Measurements from ENCODE around the gene UPK3B. TPM values are rescaled to one million over a fixed set of nuclear protein-coding genes. Genes with fewer than 3 reads are reported as not detected.
"Not testable (repeated sequence)": the region's sequence is repeated elsewhere in the genome, so short reads cannot be mapped to it uniquely, and the experiment has no call there.

Gene UPK3B
- polyA plus RNA-seq, 3 donors = 0.33 TPM; not detected in 2

DNA sequence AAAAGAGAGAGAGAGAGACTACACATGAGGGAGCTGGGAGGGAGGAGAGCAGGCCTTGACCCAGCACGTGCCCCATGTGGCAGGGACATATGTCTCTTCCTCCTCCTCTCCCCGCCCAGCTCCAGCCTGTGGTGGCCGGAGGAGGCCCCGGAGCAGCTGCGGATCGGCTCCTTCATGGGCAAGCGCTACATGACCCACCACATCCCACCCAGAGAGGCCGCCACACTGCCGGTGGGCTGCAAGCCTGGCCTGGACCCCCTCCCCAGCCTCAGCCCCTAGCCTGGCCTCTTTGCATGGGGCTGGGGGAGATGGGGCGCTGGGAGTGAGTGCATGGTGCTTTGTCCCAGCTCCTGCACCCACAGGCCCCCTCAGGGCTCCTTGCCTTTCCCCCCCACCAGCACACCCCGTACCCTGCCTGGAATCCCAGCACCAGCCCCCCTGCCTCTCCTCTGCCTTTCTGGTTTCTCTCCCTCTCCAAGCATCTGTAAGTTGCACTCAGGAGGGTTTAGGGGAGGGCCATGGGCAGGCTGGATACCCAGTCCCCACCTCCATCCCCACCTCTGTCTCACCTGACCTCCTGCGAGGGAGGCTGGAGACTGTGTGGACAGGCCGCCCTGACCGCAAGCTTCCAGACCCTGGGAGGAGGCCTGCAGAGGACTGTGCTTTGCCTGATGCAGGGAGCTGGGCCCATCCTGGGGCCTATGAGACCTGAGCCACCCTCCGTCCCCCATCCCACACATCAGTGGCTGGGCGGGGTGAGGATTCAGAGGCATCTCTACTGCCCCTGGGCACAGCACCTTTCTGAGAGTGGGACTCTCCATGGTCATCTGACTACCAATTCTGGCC is 4.8 kb downstream of the UPK3B start:
- no peaks in the 10 kb centered on the region for H3K79me2 ChIP-seq (ENCODE audit: insufficient read depth, low read length)
- H3K9ac ChIP-seq (ENCODE audit: insufficient read depth, low read length, poor library complexity, severe bottlenecking) = no peak overlapping the region
- Mint-ChIP-seq H3K4me1 (no peaks in the 10 kb centered on the region), H3K27me3 (ENCODE audit: low read depth in 3 of 3) (no peaks in the 10 kb centered on the region), H3K9me3 (no peaks in the 10 kb centered on the region), H3K36me3 (no peaks in the 10 kb centered on the region), H3K27ac (no peak overlapping the region), H3K4me3 (no peak overlapping the region)
- WGBS (ENCODE audit: insufficient coverage) = 90% methylated on average over 5 of the region's 16 CpGs
- no peaks in the 10 kb centered on the region for H3K9me3 ChIP-seq (replicated peaks in 1 of 2; ENCODE audit: control insufficient read depth in 1 of 2, insufficient read depth in 1 of 2, low read length in 2 of 2)
- no peaks in the 10 kb centered on the region for H4K20me1 ChIP-seq (ENCODE audit: insufficient read depth, low read length)
- intact Hi-C loops (cut with micrococcal nuclease) = no loop called here
- H3K4me1 ChIP-seq (ENCODE audit: control insufficient read depth in 1 of 2, insufficient read depth in 2 of 2, low read length in 2 of 2) = no peaks in the 10 kb centered on the region
- TF ChIP-seq, protein P1, sequence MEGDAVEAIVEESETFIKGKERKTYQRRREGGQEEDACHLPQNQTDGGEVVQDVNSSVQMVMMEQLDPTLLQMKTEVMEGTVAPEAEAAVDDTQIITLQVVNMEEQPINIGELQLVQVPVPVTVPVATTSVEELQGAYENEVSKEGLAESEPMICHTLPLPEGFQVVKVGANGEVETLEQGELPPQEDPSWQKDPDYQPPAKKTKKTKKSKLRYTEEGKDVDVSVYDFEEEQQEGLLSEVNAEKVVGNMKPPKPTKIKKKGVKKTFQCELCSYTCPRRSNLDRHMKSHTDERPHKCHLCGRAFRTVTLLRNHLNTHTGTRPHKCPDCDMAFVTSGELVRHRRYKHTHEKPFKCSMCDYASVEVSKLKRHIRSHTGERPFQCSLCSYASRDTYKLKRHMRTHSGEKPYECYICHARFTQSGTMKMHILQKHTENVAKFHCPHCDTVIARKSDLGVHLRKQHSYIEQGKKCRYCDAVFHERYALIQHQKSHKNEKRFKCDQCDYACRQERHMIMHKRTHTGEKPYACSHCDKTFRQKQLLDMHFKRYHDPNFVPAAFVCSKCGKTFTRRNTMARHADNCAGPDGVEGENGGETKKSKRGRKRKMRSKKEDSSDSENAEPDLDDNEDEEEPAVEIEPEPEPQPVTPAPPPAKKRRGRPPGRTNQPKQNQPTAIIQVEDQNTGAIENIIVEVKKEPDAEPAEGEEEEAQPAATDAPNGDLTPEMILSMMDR (IDR thresholded peaks at IDR 0.05) = no peak
- no peaks in the 10 kb centered on the region for H3K27me3 ChIP-seq (ENCODE audit: control insufficient read depth in 2 of 2, insufficient read depth in 2 of 2, low read length in 2 of 2)
- no peak overlapping the region for H2AFZ ChIP-seq (ENCODE audit: insufficient read depth, low read depth, low read length, poor library complexity, severe bottlenecking)
- no peak for DNase-seq
- no peak overlapping the region for H3K27ac ChIP-seq (ENCODE audit: low read depth in 1 of 2, low read length in 2 of 2)
- no peaks in the 10 kb centered on the region for H3K36me3 ChIP-seq (replicated peaks in 1 of 2; ENCODE audit: control insufficient read depth in 1 of 2, insufficient read depth in 2 of 2, low read length in 2 of 2)
- H3K4me3 ChIP-seq (replicated peaks in 1 of 3; ENCODE audit: low read depth in 2 of 3, low read length in 3 of 3) = no peak overlapping the region
- no peak overlapping the region for H3K4me2 ChIP-seq (replicated peaks; ENCODE audit: extremely low read depth, low read length, poor library complexity, severe bottlenecking)

DNA sequence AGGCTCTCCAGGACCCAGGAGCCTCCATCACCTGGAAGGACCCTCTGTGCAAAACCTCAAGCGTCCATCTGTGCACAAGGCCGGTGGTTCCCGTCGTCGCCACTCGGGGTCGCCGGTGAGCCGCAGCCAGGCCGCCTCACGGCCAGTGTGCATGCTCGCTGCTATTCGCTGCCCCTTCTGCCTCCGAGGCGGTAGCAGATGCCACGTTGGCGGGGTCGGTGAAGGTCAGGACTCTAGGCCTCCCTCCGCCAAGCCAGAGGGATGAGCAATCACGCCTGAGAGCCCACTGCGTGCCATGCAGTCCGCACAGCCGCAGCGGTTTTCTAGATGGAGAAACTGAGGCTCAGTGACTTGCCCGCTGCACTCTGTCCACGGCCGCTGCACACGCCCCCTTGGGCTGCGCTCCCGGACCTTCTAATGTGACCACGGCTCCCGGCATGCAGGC is 5.7 kb downstream of the UPK3B start:
- peak in 2 of 3 donors; percentile 28 to 30 for DNase-seq
- 15% methylated on average over 32 of the region's 32 CpGs for WGBS (ENCODE audit: insufficient coverage)

DNA sequence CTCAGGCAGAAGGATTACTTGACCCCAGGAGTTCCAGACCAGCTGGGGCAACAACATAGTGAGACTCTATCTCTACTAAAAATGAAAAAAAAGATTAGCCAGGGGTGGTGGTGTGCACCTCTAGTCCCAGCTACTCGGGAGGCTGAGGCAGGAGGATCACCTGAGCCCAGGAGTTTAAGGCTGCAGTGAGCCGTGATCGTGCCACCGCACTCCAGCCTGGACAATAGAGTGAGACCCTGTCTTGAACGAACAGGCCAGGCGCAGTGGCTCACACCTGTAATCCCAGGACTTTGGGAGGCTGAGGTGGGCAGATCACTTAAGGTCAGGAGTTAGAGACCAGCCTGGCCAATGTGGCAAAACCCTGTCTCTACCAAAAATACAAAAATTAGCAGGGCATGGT is 6.6 kb downstream of the UPK3B start:
- H3K9me3 ChIP-seq (replicated peaks in 1 of 2; ENCODE audit: control insufficient read depth in 1 of 2, insufficient read depth in 1 of 2, low read length in 2 of 2); DNase-seq; H3K9ac ChIP-seq (ENCODE audit: insufficient read depth, low read length, poor library complexity, severe bottlenecking); H2AFZ ChIP-seq (ENCODE audit: insufficient read depth, low read depth, low read length, poor library complexity, severe bottlenecking); H3K27ac ChIP-seq (ENCODE audit: low read depth in 1 of 2, low read length in 2 of 2); H3K27me3 Mint-ChIP-seq (ENCODE audit: low read depth in 3 of 3); H3K4me1 ChIP-seq (ENCODE audit: control insufficient read depth in 1 of 2, insufficient read depth in 2 of 2, low read length in 2 of 2); H3K27ac Mint-ChIP-seq; H3K4me3 ChIP-seq (replicated peaks in 1 of 3; ENCODE audit: low read depth in 2 of 3, low read length in 3 of 3); H3K4me1 Mint-ChIP-seq; H3K36me3 Mint-ChIP-seq; H3K4me2 ChIP-seq (replicated peaks; ENCODE audit: extremely low read depth, low read length, poor library complexity, severe bottlenecking); H3K9me3 Mint-ChIP-seq; H3K79me2 ChIP-seq (ENCODE audit: insufficient read depth, low read length); H3K27me3 ChIP-seq (ENCODE audit: control insufficient read depth in 2 of 2, insufficient read depth in 2 of 2, low read length in 2 of 2); intact Hi-C loops (cut with micrococcal nuclease); H3K4me3 Mint-ChIP-seq; H3K36me3 ChIP-seq (replicated peaks in 1 of 2; ENCODE audit: control insufficient read depth in 1 of 2, insufficient read depth in 2 of 2, low read length in 2 of 2); H4K20me1 ChIP-seq (ENCODE audit: insufficient read depth, low read length): not testable (repeated sequence)
- WGBS (ENCODE audit: insufficient coverage) = no CpG with 5 or more reads among the region's 6 CpGs

More for the DNA sequence above, 5.7 kb downstream of the UPK3B start:
- Histone ChIP-seq H3K79me2 (ENCODE audit: insufficient read depth, low read length) (no peaks in the 10 kb centered on the region), H3K9me3 (replicated peaks in 1 of 2; ENCODE audit: control insufficient read depth in 1 of 2, insufficient read depth in 1 of 2, low read length in 2 of 2) (no peaks in the 10 kb centered on the region), H3K4me2 (replicated peaks; ENCODE audit: extremely low read depth, low read length, poor library complexity, severe bottlenecking) (no peak overlapping the region), H3K4me1 (ENCODE audit: control insufficient read depth in 1 of 2, insufficient read depth in 2 of 2, low read length in 2 of 2) (no peaks in the 10 kb centered on the region), H3K9ac (ENCODE audit: insufficient read depth, low read length, poor library complexity, severe bottlenecking) (no peak overlapping the region), H3K27ac (ENCODE audit: low read depth in 1 of 2, low read length in 2 of 2) (no peak overlapping the region), H3K4me3 (replicated peaks in 1 of 3; ENCODE audit: low read depth in 2 of 3, low read length in 3 of 3) (no peak overlapping the region), H2AFZ (ENCODE audit: insufficient read depth, low read depth, low read length, poor library complexity, severe bottlenecking) (peak overlapping the region; percentile 48), H3K36me3 (replicated peaks in 1 of 2; ENCODE audit: control insufficient read depth in 1 of 2, insufficient read depth in 2 of 2, low read length in 2 of 2) (no peaks in the 10 kb centered on the region), H4K20me1 (ENCODE audit: insufficient read depth, low read length) (no peaks in the 10 kb centered on the region), H3K27me3 (ENCODE audit: control insufficient read depth in 2 of 2, insufficient read depth in 2 of 2, low read length in 2 of 2) (no peaks in the 10 kb centered on the region)
- H3K4me1 Mint-ChIP-seq = no peaks in the 10 kb centered on the region
- no peak overlapping the region for H3K27ac Mint-ChIP-seq
- intact Hi-C loops (cut with micrococcal nuclease) = no loop called here
- peaks cover 0 to 1% (median 0%) of the 10 kb centered on the region in 3 donors for H3K27me3 Mint-ChIP-seq (ENCODE audit: low read depth in 3 of 3)
- H3K9me3 Mint-ChIP-seq = no peaks in the 10 kb centered on the region
- no peak overlapping the region for H3K4me3 Mint-ChIP-seq
- TF ChIP-seq, protein P1 (IDR thresholded peaks at IDR 0.05) = peak; percentile 90
- no peaks in the 10 kb centered on the region for H3K36me3 Mint-ChIP-seq
